Endothelial cell of umbilical vein (primary cell): Measurements from ENCODE around the gene COL4A1. TPM values are rescaled to one million over a fixed set of nuclear protein-coding genes. Genes with fewer than 3 reads are reported as not detected.

Experiments
- BruUV-seq: library from RNA; stranded (reverse); fragments of 400-500 nt; replicated peaks from 2 replicates; lab custom pipeline; 2021; lab: Mats Ljungman, UMichigan
- CTCF ChIA-PET: fragments of 300-600, 350-600 bp; sonication (Branson Sonifier 250); formaldehyde crosslinking; loops from one replicate; lab custom pipeline; 2021; ENCODE audit warnings: antibody characterized with exemption, inconsistent platforms; lab: Charles Lee
- POLR2A ChIA-PET: fragments of 300-600, 350-600 bp; sonication (Branson Sonifier 250); formaldehyde crosslinking; loops from one replicate; lab custom pipeline; 2021; ENCODE audit warnings: antibody characterized with exemption, inconsistent platforms; lab: Charles Lee
- DNase-seq: peaks from one replicate; pipeline ENCODE4 v3.0.0-alpha.2; 2011; ENCODE audit warnings: low read depth, low spot score
- FAIRE-seq: peaks from 2 replicates; lab custom pipeline; 2011; peaks lifted over from hg19 to GRCh38; lab: Jason Lieb, UNC
- H2AFZ ChIP-seq: 2 replicates; pipeline ENCODE4 v1.6.0; 2012; ENCODE audit warnings: low read depth, low read length, control low read depth, inconsistent platforms
- H3K27ac ChIP-seq: 2 replicates; pipeline ENCODE4 v1.5.1; 2011; ENCODE audit warnings: low read depth, mild to moderate bottlenecking, control low read depth, low read length, moderate library complexity; ENCODE audit not compliant: insufficient read depth
- H3K27me3 ChIP-seq, 2 experiments: 2 replicates each; pipeline versions ENCODE4 v1.6.0 to v1.6.1; 2011; ENCODE audit warnings: low read length in 2 of 2, mixed read lengths in 1 of 2; ENCODE audit not compliant: control insufficient read depth in 2 of 2, insufficient read depth in 2 of 2
- H3K36me3 ChIP-seq, 2 experiments: 2 replicates in 1 of 2; 3 replicates in 1 of 2; pipeline ENCODE4 v1.5.1; 2011; ENCODE audit warnings: low read length in 2 of 2, mild to moderate bottlenecking in 1 of 2, moderate library complexity in 1 of 2; ENCODE audit not compliant: control insufficient read depth in 2 of 2, insufficient read depth in 2 of 2; ENCODE audit errors: extremely low read depth in 1 of 2
- H3K4me1 ChIP-seq: 3 replicates; pipeline ENCODE4 v1.5.1; 2011; ENCODE audit warnings: mild to moderate bottlenecking, low read length; ENCODE audit not compliant: control insufficient read depth, insufficient read depth; ENCODE audit errors: extremely low read depth
- H3K4me2 ChIP-seq: 2 replicates; pipeline ENCODE4 v1.6.1; 2011; ENCODE audit warnings: low read length, control low read depth, mixed read lengths; ENCODE audit not compliant: insufficient read depth
- H3K4me3 ChIP-seq, 3 experiments: fragments of 200-600 bp in 1 of 3; sonication (generic), shearing (Covaris generic) in 1 of 3; replicated peaks in 1 of 3; 2 replicates each; pipeline ENCODE4 v1.5.1; 2011 to 2016; ENCODE audit warnings: control low read depth in 3 of 3, low read length in 3 of 3, mild to moderate bottlenecking in 2 of 3, inconsistent platforms in 1 of 3, low read depth in 1 of 3, moderate library complexity in 1 of 3; ENCODE audit not compliant: insufficient read depth in 1 of 3
- H3K79me2 ChIP-seq: 2 replicates; pipeline ENCODE4 v1.6.0; 2012; ENCODE audit warnings: low read length, inconsistent platforms; ENCODE audit not compliant: control insufficient read depth, insufficient read depth
- H3K9ac ChIP-seq: replicated peaks from 2 replicates; pipeline ENCODE3; 2011; ENCODE audit warnings: low read length, control low read depth; ENCODE audit not compliant: insufficient read depth; ENCODE audit errors: extremely low read depth
- H3K9me1 ChIP-seq: replicated peaks from 3 replicates; pipeline ENCODE4 v1.6.0; 2011; ENCODE audit warnings: mild to moderate bottlenecking, low read length; ENCODE audit not compliant: control insufficient read depth, insufficient read depth; ENCODE audit errors: extremely low read depth
- H3K9me3 ChIP-seq: replicated peaks from 2 replicates; pipeline ENCODE4 v1.5.1; 2012; ENCODE audit warnings: low read length, inconsistent platforms; ENCODE audit not compliant: control insufficient read depth, insufficient read depth
- H4K20me1 ChIP-seq: replicated peaks from 2 replicates; pipeline ENCODE3; 2011; ENCODE audit warnings: mild to moderate bottlenecking, low read length; ENCODE audit not compliant: control insufficient read depth, insufficient read depth; ENCODE audit errors: extremely low read depth
- FOS ChIP-seq: IDR thresholded peaks from 2 replicates; pipeline ENCODE4 v1.6.1; 2011; ENCODE audit warnings: mild to moderate bottlenecking, low read length, moderate library complexity, borderline replicate concordance; ENCODE audit not compliant: insufficient read depth
- GATA2 ChIP-seq: IDR thresholded peaks from 2 replicates; pipeline ENCODE4 v1.7.0; 2011; ENCODE audit warnings: low read depth, mild to moderate bottlenecking, moderate library complexity, mixed read lengths, low read length; ENCODE audit not compliant: insufficient read length, insufficient read depth
- MYC ChIP-seq: IDR thresholded peaks from one replicate; pipeline ENCODE4 v1.6.1; 2011; ENCODE audit warnings: mild to moderate bottlenecking, low read depth, low read length
- POLR2A ChIP-seq: IDR thresholded peaks from 2 replicates; pipeline ENCODE4 v1.6.1; 2012; ENCODE audit warnings: low read depth, mild to moderate bottlenecking, control low read depth, low read length
- POLR2AphosphoS5 ChIP-seq: IDR thresholded peaks from 2 replicates; pipeline ENCODE4 v1.6.1; 2012; ENCODE audit warnings: low read depth, mild to moderate bottlenecking, control low read depth, low read length, moderate library complexity; ENCODE audit not compliant: insufficient read depth
- dilution Hi-C: fragments of 300-500 bp; cut with MboI; formaldehyde crosslinking; loops from one replicate; pipeline ENCODE4 v1.15.0; 2019; ENCODE audit warnings: low sequenced_read_pairs; ENCODE audit not compliant: extremely low pct_ligation_motif_present
- intact Hi-C: fragments of 100-400 bp; cut with micrococcal nuclease; formaldehyde crosslinking; loops from one replicate; pipeline ENCODE4 v1.10.0; 2022
- polyA plus RNA-seq, 4 experiments: library from polyadenylated mRNA; depleted of rRNA in 3 of 4; stranded (reverse) in 3 of 4; unstranded in 1 of 4; fragments of >200 nt; gene quantifications; 2 replicates each; pipeline versions ENCODE4 v1.2.1 to v1.2.3, GENCODE V29; 2011 to 2012; ENCODE audit warnings: missing spikeins in 1 of 4
- total RNA-seq: library from RNA; stranded (reverse); gene quantifications from 2 replicates; pipeline ENCODE4 v1.2.3, GENCODE V29; 2021
- TF ChIP-seq, protein P1 (sequence below): IDR thresholded peaks from 2 replicates; pipeline ENCODE4 v1.6.1; 2011; ENCODE audit not compliant: insufficient read depth, insufficient read length
- TF ChIP-seq, protein P2 (sequence below), 2 donors: IDR thresholded peaks; 1 replicate in 1 of 2; 2 replicates in 1 of 2; pipeline ENCODE4 v1.5.1; 2011; ENCODE audit warnings: low read length in 2 of 2, mild to moderate bottlenecking in 2 of 2, moderate library complexity in 2 of 2, control low read depth in 1 of 2, inconsistent platforms in 1 of 2, low read depth in 1 of 2; ENCODE audit not compliant: insufficient read depth in 1 of 2; ENCODE audit errors: extremely low read depth in 1 of 2

COL4A1 gene
- total and polyA plus RNA-seq, 2 donors (not counting 3 experiments of a cell fraction or from before 2014, with no cell fraction given): 384 to 1,119 TPM

DNA sequence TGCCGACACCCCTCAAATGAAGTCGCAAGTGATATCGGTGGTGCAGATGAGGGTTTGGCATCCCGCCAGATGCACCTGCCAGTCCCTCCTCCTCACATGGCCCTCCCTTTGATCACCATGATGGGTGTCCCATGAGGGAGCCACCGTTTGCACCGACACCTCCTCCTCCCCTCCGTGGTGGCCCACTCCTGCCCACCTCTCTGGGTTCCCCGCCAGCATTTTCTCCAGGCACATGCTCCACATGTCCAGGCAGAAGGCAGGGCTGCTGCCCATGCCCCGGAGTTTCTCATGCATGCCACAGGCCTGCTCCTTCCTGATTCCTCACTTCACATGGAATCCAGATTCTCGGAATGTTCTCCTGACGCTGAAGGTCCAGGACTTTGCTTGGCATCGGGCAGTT is 49.4 kb upstream of the COL4A1 start:
- Histone ChIP-seq H3K36me3 (peaks cover 3 to 5% of the 10 kb centered on the region in 2 experiments), H3K4me1 (peaks cover 4% of the 10 kb centered on the region), H3K79me2 (peaks cover 22% of the 10 kb centered on the region), H4K20me1 (no peaks in the 10 kb centered on the region), H3K27ac (no peak overlapping the region), H2AFZ (no peak overlapping the region), H3K9ac (no peak overlapping the region), H3K4me2 (no peak overlapping the region), H3K4me3 (no peak overlapping the region), H3K27me3 (no peaks in the 10 kb centered on the region), H3K9me1 (no peaks in the 10 kb centered on the region), H3K9me3 (no peaks in the 10 kb centered on the region)
- POLR2A ChIA-PET: no interaction called here
- TF ChIP-seq, protein P1, sequence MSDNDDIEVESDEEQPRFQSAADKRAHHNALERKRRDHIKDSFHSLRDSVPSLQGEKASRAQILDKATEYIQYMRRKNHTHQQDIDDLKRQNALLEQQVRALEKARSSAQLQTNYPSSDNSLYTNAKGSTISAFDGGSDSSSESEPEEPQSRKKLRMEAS: no peak
- TF ChIP-seq MYC: no peak
- DNase-seq (no peak), FAIRE-seq (no peak)
- CTCF ChIA-PET: no interaction called here
- dilution Hi-C loops (no loop called here), intact Hi-C loops (no loop called here)
- no TSS peak for BruUV-seq

DNA sequence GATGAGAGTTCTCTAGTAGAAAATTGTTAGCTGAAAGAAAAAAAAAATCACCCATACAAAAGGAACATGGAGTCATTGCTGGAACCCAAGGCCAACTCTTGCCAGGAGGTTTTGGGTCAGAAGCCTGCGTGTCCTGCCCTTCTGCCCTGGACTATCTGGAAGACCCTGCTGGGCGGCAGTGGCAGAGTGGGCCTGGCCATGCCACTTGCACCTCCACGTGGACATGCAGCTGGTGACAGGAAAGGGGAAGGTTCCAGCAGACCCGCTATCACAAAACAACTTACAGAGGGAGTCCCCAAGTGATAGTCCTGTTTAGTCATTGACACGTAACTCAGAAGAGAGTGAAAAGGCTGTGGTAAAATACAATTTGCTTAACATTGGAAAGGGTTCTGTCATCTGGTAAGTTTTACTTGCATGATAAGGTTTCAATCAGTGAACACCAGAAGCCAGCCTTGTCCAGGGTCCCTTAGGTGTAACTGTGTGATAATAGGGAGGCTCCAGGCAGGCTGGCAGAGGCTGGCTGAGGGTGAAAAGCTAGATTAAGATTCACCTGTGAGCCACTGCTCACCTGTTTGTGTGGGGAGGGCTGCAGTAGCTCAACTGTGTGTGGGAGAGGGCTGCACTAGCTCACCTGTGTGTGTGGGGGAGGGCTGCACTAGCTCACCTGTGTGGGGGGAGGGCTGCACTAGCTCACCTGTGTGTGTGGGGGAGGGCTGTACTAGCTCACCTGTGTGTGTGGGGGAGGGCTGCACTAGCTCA is 47.9 kb upstream of the COL4A1 start:
- POLR2A ChIA-PET: interaction anchor here (1.0 kb wide), 1 partner anchor 330 kb away, joined by 4 read pairs; no protein-coding TSS in a partner anchor
- Histone ChIP-seq H3K36me3 (peaks cover 2 to 5% of the 10 kb centered on the region in 2 experiments), H4K20me1 (no peaks in the 10 kb centered on the region), H3K9me1 (no peaks in the 10 kb centered on the region), H3K27ac (no peak overlapping the region), H3K4me3 (no peak overlapping the region), H3K9ac (no peak overlapping the region), H3K4me2 (no peak overlapping the region), H3K79me2 (peaks cover 26% of the 10 kb centered on the region), H3K4me1 (peaks cover 5% of the 10 kb centered on the region), H3K9me3 (no peaks in the 10 kb centered on the region), H2AFZ (no peak overlapping the region), H3K27me3 (no peaks in the 10 kb centered on the region)
- intact Hi-C loops (no loop called here), dilution Hi-C loops (no loop called here)
- no peak for DNase-seq
- BruUV-seq: no TSS peak
- no peak for FAIRE-seq
- TF ChIP-seq, protein P2, sequence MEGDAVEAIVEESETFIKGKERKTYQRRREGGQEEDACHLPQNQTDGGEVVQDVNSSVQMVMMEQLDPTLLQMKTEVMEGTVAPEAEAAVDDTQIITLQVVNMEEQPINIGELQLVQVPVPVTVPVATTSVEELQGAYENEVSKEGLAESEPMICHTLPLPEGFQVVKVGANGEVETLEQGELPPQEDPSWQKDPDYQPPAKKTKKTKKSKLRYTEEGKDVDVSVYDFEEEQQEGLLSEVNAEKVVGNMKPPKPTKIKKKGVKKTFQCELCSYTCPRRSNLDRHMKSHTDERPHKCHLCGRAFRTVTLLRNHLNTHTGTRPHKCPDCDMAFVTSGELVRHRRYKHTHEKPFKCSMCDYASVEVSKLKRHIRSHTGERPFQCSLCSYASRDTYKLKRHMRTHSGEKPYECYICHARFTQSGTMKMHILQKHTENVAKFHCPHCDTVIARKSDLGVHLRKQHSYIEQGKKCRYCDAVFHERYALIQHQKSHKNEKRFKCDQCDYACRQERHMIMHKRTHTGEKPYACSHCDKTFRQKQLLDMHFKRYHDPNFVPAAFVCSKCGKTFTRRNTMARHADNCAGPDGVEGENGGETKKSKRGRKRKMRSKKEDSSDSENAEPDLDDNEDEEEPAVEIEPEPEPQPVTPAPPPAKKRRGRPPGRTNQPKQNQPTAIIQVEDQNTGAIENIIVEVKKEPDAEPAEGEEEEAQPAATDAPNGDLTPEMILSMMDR (IDR thresholded peaks at IDR 0.05; ENCODE audit: extremely low read depth in 1 of 2, insufficient read depth in 1 of 2, low read depth in 1 of 2, low read length in 2 of 2): no peak
- TF ChIP-seq POLR2AphosphoS5: no peak
- TF ChIP-seq GATA2: no peak
- no peak for TF ChIP-seq POLR2A
- no peak for TF ChIP-seq MYC
- TF ChIP-seq FOS: no peak
- CTCF ChIA-PET: interaction anchor here (0.7 to 1.9 kb wide), 5 partner anchors 15 to 71 kb away, joined by 3 to 5 read pairs (median 3); no protein-coding TSS in a partner anchor
